K562 (cell line): ENCODE data around the gene EXOC3L1. TPM values are rescaled to one million over a fixed set of nuclear protein-coding genes. Genes with fewer than 3 reads are reported as not detected.

Source experiments
- ATAC-seq: fragments of 200-7000 bp; cut with Tn5 transposase; 3 replicates; pipeline ENCODE4 v1.9.1; 2020; ENCODE audit warnings: moderate library complexity
- BruUV-seq: library from RNA; stranded (reverse); fragments of 400-500 nt; replicated peaks from 2 replicates; lab custom pipeline; 2021; lab: Mats Ljungman, UMichigan
- CTCF ChIA-PET: fragments of 300-600 bp; formaldehyde crosslinking; extraction: SDS; loops from one replicate; lab custom pipeline; 2021; ENCODE audit warnings: low intra/inter-chr PET ratio; lab: Yijun Ruan, JAX
- POLR2A ChIA-PET: fragments of 300-600, 350-650 bp; sonication (Branson Sonifier 250); formaldehyde crosslinking; extraction: SDS; loops from one replicate; lab custom pipeline; 2021; ENCODE audit warnings: antibody characterized with exemption, inconsistent platforms; lab: Yijun Ruan, JAX
- DNase-seq, 4 experiments: peaks; one replicate each; pipeline versions ENCODE4 v3.0.0 to v3.0.0-alpha.2; 2011 to 2018; ENCODE audit warnings: low spot score in 3 of 4, mixed read lengths in 3 of 4; ENCODE audit errors: extremely low read depth in 1 of 4
- FAIRE-seq: peaks from 2 replicates; lab custom pipeline; 2011; peaks lifted over from hg19 to GRCh38; lab: Jason Lieb, UNC
- H2AFZ ChIP-seq: 2 replicates; pipeline ENCODE4 v1.6.0; 2011; ENCODE audit warnings: low read depth, low read length, control low read depth, inconsistent platforms
- H3K27ac ChIP-seq: fragments of 200-600 bp; 3 replicates; pipeline ENCODE4 v1.8.0; 2011; ENCODE audit warnings: low read depth, mild to moderate bottlenecking, control low read depth, inconsistent platforms, low read length, moderate library complexity, mixed read lengths; ENCODE audit errors: extremely low read depth
- H3K27me3 ChIP-seq, 2 experiments: fragments of 300-600 bp in 1 of 2; 2 replicates in 1 of 2; 3 replicates in 1 of 2; pipeline versions ENCODE4 v1.6.0 to v1.8.0; 2011; ENCODE audit warnings: inconsistent platforms in 2 of 2, low read length in 2 of 2, mild to moderate bottlenecking in 1 of 2, mixed read lengths in 1 of 2, moderate library complexity in 1 of 2; ENCODE audit not compliant: control insufficient read depth in 2 of 2, insufficient read depth in 2 of 2
- H3K36me3 ChIP-seq: fragments of 300-600 bp; 3 replicates; pipeline ENCODE4 v1.8.0; 2011; ENCODE audit warnings: mild to moderate bottlenecking, low read length, inconsistent platforms; ENCODE audit not compliant: control insufficient read depth, insufficient read depth
- H3K4me1 ChIP-seq, 2 experiments: fragments of 200-600 bp in 1 of 2; replicated peaks in 1 of 2; 2 replicates in 1 of 2; 3 replicates in 1 of 2; pipeline versions ENCODE4 v1.5.1 to v1.8.0; 2011; ENCODE audit warnings: inconsistent platforms in 2 of 2, low read length in 2 of 2, mild to moderate bottlenecking in 1 of 2, mixed read lengths in 1 of 2, moderate library complexity in 1 of 2; ENCODE audit not compliant: control insufficient read depth in 2 of 2, insufficient read depth in 2 of 2
- H3K4me2 ChIP-seq: 2 replicates; pipeline ENCODE4 v1.6.1; 2011; ENCODE audit warnings: low read length, control low read depth, inconsistent platforms, mixed read lengths; ENCODE audit not compliant: insufficient read depth
- H3K4me3 ChIP-seq: fragments of 200-600 bp; sonication (generic), shearing (Covaris generic); 2 replicates; pipeline ENCODE4 v1.5.1; 2016; ENCODE audit warnings: control low read depth, inconsistent platforms
- H3K79me2 ChIP-seq: fragments of 200-600 bp; 3 replicates; pipeline ENCODE4 v1.8.0; 2011; ENCODE audit warnings: low read length, inconsistent platforms; ENCODE audit not compliant: control insufficient read depth, insufficient read depth
- H3K9ac ChIP-seq, 2 experiments: 2 replicates each; pipeline versions ENCODE4 v1.6.0 to v1.6.1; 2011; ENCODE audit warnings: low read depth in 2 of 2, low read length in 2 of 2, control low read depth in 1 of 2, inconsistent platforms in 1 of 2, mild to moderate bottlenecking in 1 of 2, mixed read lengths in 1 of 2; ENCODE audit not compliant: insufficient read depth in 1 of 2
- H3K9me1 ChIP-seq: one replicate; pipeline ENCODE4 v1.6.0; 2011; ENCODE audit warnings: inconsistent platforms, mild to moderate bottlenecking, low read length, moderate library complexity; ENCODE audit not compliant: control insufficient read depth, insufficient read depth
- H3K9me3 ChIP-seq: replicated peaks from 2 replicates; pipeline ENCODE4 v1.5.1; 2011; ENCODE audit warnings: low read depth, low read length, inconsistent platforms; ENCODE audit not compliant: control insufficient read depth, insufficient read depth
- H4K20me1 ChIP-seq: replicated peaks from 2 replicates; pipeline ENCODE4 v1.6.1; 2011; ENCODE audit warnings: low read length, inconsistent platforms, mixed read lengths; ENCODE audit not compliant: control insufficient read depth, insufficient read depth
- DPF2 ChIP-seq: fragments of 450-650 bp; IDR thresholded peaks from 2 replicates; pipeline ENCODE4 v1.6.1; 2016
- HDAC1 ChIP-seq, 2 experiments: fragments of 450-650 bp; IDR thresholded peaks; 2 replicates each; pipeline ENCODE4 v1.6.1; 2016 to 2017; ENCODE audit warnings: inconsistent platforms in 1 of 2, mild to moderate bottlenecking in 1 of 2, moderate library complexity in 1 of 2
- HOXB6 ChIP-seq: fragments of 250-450 bp; sonication (Bioruptor Pico); IDR thresholded peaks from 2 replicates; pipeline ENCODE4 v1.5.1; 2022; ENCODE audit warnings: mild to moderate bottlenecking, borderline replicate concordance
- KHSRP ChIP-seq: fragments of 450-650 bp; IDR thresholded peaks from 2 replicates; pipeline ENCODE4 v1.6.1; 2017
- L3MBTL2 ChIP-seq: fragments of 450-650 bp; IDR thresholded peaks from 2 replicates; pipeline ENCODE4 v1.6.1; 2016; ENCODE audit warnings: mild to moderate bottlenecking, moderate library complexity
- MEF2A ChIP-seq: IDR thresholded peaks from 2 replicates; pipeline ENCODE4 v1.6.1; 2011; ENCODE audit warnings: low read depth, mild to moderate bottlenecking, low read length, moderate library complexity; ENCODE audit not compliant: control insufficient read depth
- MTA2 ChIP-seq: fragments of 450-650 bp; IDR thresholded peaks from 2 replicates; pipeline ENCODE4 v1.6.1; 2016; ENCODE audit warnings: low read depth
- NR1H2 ChIP-seq: sonication (generic); formaldehyde crosslinking; IDR thresholded peaks from 2 replicates; pipeline ENCODE4 v1.4.0; 2020; ENCODE audit warnings: mild to moderate bottlenecking, missing genetic modification reagents
- PYGO2 ChIP-seq: fragments of 450-650 bp; IDR thresholded peaks from 2 replicates; pipeline ENCODE4 v1.6.1; 2016; ENCODE audit warnings: mild to moderate bottlenecking, missing genetic modification characterization, moderate library complexity, missing compliant biosample characterization
- RAD51 ChIP-seq: fragments of 450-650 bp; IDR thresholded peaks from 2 replicates; pipeline ENCODE4 v1.7.1; 2016; ENCODE audit warnings: low read depth, mild to moderate bottlenecking, borderline replicate concordance
- SMAD4 ChIP-seq: fragments of 250-450 bp; sonication (Bioruptor Pico); conservative IDR thresholded peaks from 2 replicates; pipeline ENCODE4 v1.8.0; 2021; ENCODE audit warnings: inconsistent platforms, mild to moderate bottlenecking, moderate library complexity
- SMARCB1 ChIP-seq: IDR thresholded peaks from 2 replicates; pipeline ENCODE4 v1.6.1; 2011; ENCODE audit warnings: improper control_type of control experiment, low read depth; ENCODE audit not compliant: insufficient read length
- TCF7 ChIP-seq: sonication (generic); IDR thresholded peaks from 2 replicates; pipeline ENCODE4 v1.6.1; 2016; ENCODE audit warnings: antibody characterized with exemption, borderline replicate concordance
- TGIF2 ChIP-seq: sonication (generic); formaldehyde crosslinking; IDR thresholded peaks from 2 replicates; pipeline ENCODE4 v1.8.1; 2022; ENCODE audit warnings: mild to moderate bottlenecking, missing genetic modification reagents, moderate library complexity
- YBX1 ChIP-seq: fragments of 450-650 bp; IDR thresholded peaks from 2 replicates; pipeline ENCODE4 v1.7.1; 2016; ENCODE audit warnings: mild to moderate bottlenecking
- ZSCAN29 ChIP-seq: fragments of 450-650 bp; IDR thresholded peaks from 2 replicates; pipeline ENCODE4 v1.6.1; 2017
- WGBS: fragments of 100-300 bp; shearing (Covaris generic); methylation state at CpG from one replicate; pipeline ENCODE4 v1.1.6; 2016; ENCODE audit warnings: low coverage, mixed read lengths; ENCODE audit not compliant: insufficient coverage; ENCODE audit errors: missing lambda C conversion rate; 5-methylcytosine and 5-hydroxymethylcytosine counted together
- in situ Hi-C: fragments of 300-500 bp; cut with MboI; formaldehyde crosslinking; loops from 4 replicates; pipeline ENCODE4 v1.15.0; 2018; ENCODE audit warnings: inconsistent platforms, mixed read lengths
- intact Hi-C: fragments of 100-400 bp; cut with micrococcal nuclease; formaldehyde crosslinking; loops from 2 replicates; pipeline ENCODE4 v1.14.2; 2022
- polyA plus RNA-seq, 8 experiments: library from polyadenylated mRNA; depleted of rRNA in 4 of 8; stranded (reverse) in 5 of 8; unstranded in 3 of 8; fragments of >200 nt; fragmentation: Nextera tagmentation in 2 of 8; fragmentation: Illumina TruSeq in 1 of 8; extraction: Ambion mirVana in 2 of 8; extraction: Trizol in 1 of 8; gene quantifications; 2 replicates each; pipeline versions ENCODE4 v1.2.1 to v1.2.3, GENCODE V29; 2011 to 2014; ENCODE audit warnings: inconsistent platforms in 1 of 8, missing spikeins in 1 of 8
- total RNA-seq, 7 experiments: library from RNA; depleted of rRNA in 6 of 7; stranded (reverse); fragments of >200 nt in 6 of 7; fragmentation: Illumina TruSeq in 2 of 7; extraction: Trizol in 2 of 7; gene quantifications; 2 replicates each; pipeline versions ENCODE4 v1.2.1 to v1.2.3, GENCODE V29; 2011 to 2021; ENCODE audit warnings: low replicate concordance in 1 of 7
- TF ChIP-seq, protein P1 (sequence below): sonication (generic); formaldehyde crosslinking; IDR thresholded peaks from 2 replicates; pipeline ENCODE4 v1.9.0; 2022; ENCODE audit warnings: mild to moderate bottlenecking, missing genetic modification reagents
- TF ChIP-seq, protein P2 (sequence below), 3 experiments: IDR thresholded peaks in 2 of 3; conservative IDR thresholded peaks in 1 of 3; 2 replicates each; pipeline ENCODE4 v1.5.1; 2011 to 2012; ENCODE audit warnings: low read length in 3 of 3, mild to moderate bottlenecking in 3 of 3, control low read depth in 2 of 3, improper control_type of control experiment in 1 of 3, inconsistent platforms in 1 of 3, low read depth in 1 of 3, mixed read lengths in 1 of 3, moderate library complexity in 1 of 3; ENCODE audit not compliant: insufficient read depth in 2 of 3
- TF ChIP-seq, protein P3 (sequence below): fragments of 250-450 bp; sonication (Bioruptor Pico); IDR thresholded peaks from 2 replicates; pipeline ENCODE4 v1.8.0; 2021; ENCODE audit warnings: borderline replicate concordance, mild to moderate bottlenecking, moderate library complexity; ENCODE audit not compliant: poor library complexity, severe bottlenecking

Gene EXOC3L1
- total and polyA plus RNA-seq, 9 of the 15 experiments (the other 6 are each of a cell fraction or from before 2014, with no cell fraction given) = 0.08 TPM; not detected in 8

DNA sequence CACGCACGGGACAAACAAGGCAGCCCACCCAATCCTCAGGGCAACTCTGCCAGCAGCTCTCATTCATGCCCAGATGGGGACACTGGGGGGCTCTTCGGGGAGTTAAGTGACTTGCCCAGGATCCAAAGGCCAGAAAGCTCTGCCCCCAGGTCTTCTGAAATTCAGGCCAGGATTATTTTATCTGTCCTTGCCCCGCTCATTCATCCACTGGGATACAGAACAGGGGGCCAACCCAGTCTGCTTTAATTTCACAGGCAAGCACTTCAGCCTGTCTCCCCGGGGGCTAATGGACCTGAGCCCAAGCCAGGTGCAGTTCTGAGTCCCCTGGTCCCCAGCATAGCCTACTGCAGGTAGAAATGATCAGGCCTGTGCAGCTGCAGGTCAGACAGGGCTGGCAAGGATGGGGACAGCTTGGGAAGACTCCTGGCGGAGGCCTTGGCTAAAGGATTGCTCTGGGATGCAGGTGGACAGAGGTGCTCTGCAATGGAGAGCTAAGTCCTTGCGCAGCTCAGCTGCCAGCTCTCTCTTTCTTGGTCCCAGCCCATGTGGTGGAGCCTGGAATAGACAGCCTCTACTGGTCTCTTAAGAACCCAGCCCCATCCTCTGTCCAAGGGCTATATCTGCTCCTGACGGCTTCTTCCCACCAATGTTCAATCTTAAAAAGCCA, 38.4 kb downstream of the EXOC3L1 start (continued):
- TF ChIP-seq, protein P1, sequence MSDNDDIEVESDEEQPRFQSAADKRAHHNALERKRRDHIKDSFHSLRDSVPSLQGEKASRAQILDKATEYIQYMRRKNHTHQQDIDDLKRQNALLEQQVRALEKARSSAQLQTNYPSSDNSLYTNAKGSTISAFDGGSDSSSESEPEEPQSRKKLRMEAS (CRISPR knock-in tag) = peak; percentile 13; the same call in 1 of the 2 replicates
- TF ChIP-seq PYGO2 (tag) (no peak), KHSRP (no peak), MEF2A (no peak)
- TF ChIP-seq, protein P2, sequence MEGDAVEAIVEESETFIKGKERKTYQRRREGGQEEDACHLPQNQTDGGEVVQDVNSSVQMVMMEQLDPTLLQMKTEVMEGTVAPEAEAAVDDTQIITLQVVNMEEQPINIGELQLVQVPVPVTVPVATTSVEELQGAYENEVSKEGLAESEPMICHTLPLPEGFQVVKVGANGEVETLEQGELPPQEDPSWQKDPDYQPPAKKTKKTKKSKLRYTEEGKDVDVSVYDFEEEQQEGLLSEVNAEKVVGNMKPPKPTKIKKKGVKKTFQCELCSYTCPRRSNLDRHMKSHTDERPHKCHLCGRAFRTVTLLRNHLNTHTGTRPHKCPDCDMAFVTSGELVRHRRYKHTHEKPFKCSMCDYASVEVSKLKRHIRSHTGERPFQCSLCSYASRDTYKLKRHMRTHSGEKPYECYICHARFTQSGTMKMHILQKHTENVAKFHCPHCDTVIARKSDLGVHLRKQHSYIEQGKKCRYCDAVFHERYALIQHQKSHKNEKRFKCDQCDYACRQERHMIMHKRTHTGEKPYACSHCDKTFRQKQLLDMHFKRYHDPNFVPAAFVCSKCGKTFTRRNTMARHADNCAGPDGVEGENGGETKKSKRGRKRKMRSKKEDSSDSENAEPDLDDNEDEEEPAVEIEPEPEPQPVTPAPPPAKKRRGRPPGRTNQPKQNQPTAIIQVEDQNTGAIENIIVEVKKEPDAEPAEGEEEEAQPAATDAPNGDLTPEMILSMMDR (IDR thresholded peaks at IDR 0.05 in 2 of 3, conservative IDR thresholded peaks at IDR 0.05 in 1 of 3; ENCODE audit: insufficient read depth in 2 of 3, low read depth in 1 of 3, low read length in 3 of 3) = 0 out of 6 replicates have a peak, but pooled peaks of 1 of the 3 experiments have one; percentile 32

DNA sequence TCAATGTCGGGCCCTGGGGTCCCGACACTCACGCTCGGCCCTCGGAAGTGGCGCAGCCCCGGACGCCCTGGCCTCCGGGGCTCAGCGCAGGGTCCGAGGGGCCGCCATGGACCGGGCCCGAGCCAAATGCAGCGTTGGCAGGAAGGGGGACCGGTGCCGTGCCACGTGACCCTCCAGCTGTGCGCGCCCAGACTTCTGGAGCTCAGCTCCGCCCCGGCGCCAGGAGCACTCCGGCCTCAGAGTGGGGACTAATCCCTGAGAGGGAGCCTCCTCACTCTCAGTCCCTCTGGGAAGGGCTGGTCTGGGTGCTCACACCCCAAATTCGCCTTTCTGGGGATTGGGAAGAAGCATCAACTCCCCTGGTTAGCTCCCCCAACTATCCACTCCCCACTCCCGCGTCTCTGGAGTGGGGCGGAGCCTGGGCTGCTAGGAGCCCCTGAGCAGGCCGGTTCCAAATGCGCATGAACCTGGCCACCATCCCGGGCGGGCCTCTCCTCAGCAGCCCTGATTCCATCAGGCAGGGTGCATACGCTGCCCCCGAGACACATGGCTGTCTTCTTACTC, 39.0 kb downstream of the EXOC3L1 start, which contains the start of gene B3GNT9:
TSS of gene B3GNT9 (minus strand) at position 166 of the 564 bp plus-strand sequence. CDS start 513 bp downstream, outside the sequence.
- Histone ChIP-seq H3K27me3 (no peaks in the 10 kb centered on the region), H3K36me3 (peaks cover 31% of the 10 kb centered on the region; the same call in 2 of the 3 replicates), H3K4me1 (peaks cover 3 to 41% of the 10 kb centered on the region in 2 experiments; a peak in 4 of 5 replicates), H3K79me2 (no peaks in the 10 kb centered on the region), H3K9me3 (no peaks in the 10 kb centered on the region), H3K9me1 (no peaks in the 10 kb centered on the region), H2AFZ (peak within 1 kb of the TSS; percentile 62; the same call in 1 of the 2 replicates), H3K9ac (peak within 1 kb of the TSS in 1 of 2 experiments; percentile 41; a peak in 3 of 4 replicates), H3K4me3 (peak within 1 kb of the TSS; percentile 37), H3K4me2 (peak within 1 kb of the TSS; percentile 49), H3K27ac (no peak within 1 kb of the TSS), H4K20me1 (peaks cover 7% of the 10 kb centered on the region)
- no peak for FAIRE-seq
- peak; percentile 43 to 52 (median 48) for DNase-seq
- no TSS peak for BruUV-seq
- intact Hi-C loops = no loop called here
- 46% methylated on average over 21 of the region's 34 CpGs for WGBS
- POLR2A ChIA-PET = interaction anchor here (0.6 to 1.7 kb wide), 4 partner anchors 9 to 167 kb away, joined by 3 to 6 read pairs (median 4); no protein-coding TSS in a partner anchor
- CTCF ChIA-PET = interaction anchor here (0.5 kb wide), 1 partner anchor 13 kb away, joined by 4 read pairs; the partner anchor contains the start of gene HSF4
- in situ Hi-C loops = loop anchor here (25.0 kb wide), 1 partner anchor 189 kb away; the partner anchor contains the start of gene CES3
- peak; percentile 53 for ATAC-seq
- TF ChIP-seq DPF2 (no peak), RAD51 (peak; percentile 80), SMAD4 (CRISPR knock-in tag) (peak; percentile 43; the same call in 1 of the 2 replicates), ZSCAN29 (no peak), SMARCB1 (no peak), HDAC1 (IDR thresholded peaks at IDR 0.05) (0 out of 4 replicates have a peak, but pooled peaks of 1 of the 2 experiments have one; percentile 42), TCF7 (no peak), YBX1 (no peak), TGIF2 (no peak), L3MBTL2 (0 out of 2 replicates have a peak, but pooled peaks have one; percentile 16), MTA2 (no peak), HOXB6 (CRISPR knock-in tag) (no peak), NR1H2 (CRISPR knock-in tag) (no peak)
- TF ChIP-seq, protein P3, sequence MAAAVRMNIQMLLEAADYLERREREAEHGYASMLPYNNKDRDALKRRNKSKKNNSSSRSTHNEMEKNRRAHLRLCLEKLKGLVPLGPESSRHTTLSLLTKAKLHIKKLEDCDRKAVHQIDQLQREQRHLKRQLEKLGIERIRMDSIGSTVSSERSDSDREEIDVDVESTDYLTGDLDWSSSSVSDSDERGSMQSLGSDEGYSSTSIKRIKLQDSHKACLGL (CRISPR knock-in tag) = no peak
